Measurements from ENCODE around the gene TRAF1.

The TRAF1 gene

DNA sequence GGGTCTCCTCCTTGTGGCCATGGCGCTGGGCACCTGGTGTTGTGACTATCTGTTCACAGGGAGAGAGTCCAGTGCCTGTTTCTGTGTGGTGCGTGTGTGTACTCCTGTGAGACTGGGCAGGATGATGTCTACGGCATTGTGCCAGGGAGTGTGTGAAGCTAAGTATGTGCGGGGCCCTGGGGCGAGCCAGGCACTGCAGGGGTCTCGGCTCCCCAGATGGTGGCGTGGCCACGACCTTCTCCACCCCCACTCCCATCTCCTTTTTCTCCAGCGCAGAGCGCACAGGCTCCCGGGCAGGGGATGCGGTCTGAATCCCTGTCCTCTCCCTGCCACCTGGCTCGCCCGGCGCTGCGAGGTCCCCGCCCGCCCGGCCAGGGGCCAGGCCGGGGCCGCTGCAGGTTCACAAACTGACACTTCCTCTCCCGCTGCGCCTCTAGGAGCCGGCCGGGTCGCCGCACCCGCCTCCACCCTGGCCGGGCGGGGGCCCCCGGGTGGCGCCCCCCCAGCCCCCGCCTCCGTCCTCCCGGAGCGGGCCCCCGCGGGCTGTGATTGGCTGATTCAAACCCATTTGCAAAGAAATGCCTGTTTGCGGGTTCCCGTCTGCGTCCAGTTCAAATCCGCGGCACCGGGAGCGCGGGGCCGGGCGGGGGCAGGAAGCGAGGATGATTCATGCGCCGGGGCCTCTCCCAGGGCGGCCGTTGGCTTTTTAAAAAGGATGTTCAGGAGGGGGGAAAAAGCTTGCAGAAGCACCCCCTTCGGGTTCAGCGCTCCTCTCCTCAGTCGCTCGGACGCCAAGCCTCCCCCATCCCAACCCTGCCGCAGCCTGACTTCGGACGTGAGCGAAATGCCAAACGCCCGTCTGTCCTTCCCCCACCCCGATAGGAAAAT is 50.4 kb downstream of the TRAF1 start:
- peaks cover 45% of the 10 kb centered on the region for H3K4me1 ChIP-seq (ENCODE audit: control insufficient read depth, low read depth, low read length)
- no peaks in the 10 kb centered on the region for H3K9me3 ChIP-seq (ENCODE audit: control insufficient read depth, low read depth, low read length)
- peak overlapping the region; percentile 78 for H3K4me3 ChIP-seq (ENCODE audit: low read length)
- H3K36me3 ChIP-seq (ENCODE audit: control insufficient read depth, low read depth, low read length): no peaks in the 10 kb centered on the region
- peaks cover 18% of the 10 kb centered on the region for H3K27me3 ChIP-seq (ENCODE audit: control insufficient read depth, insufficient read depth, low read length)
- peak overlapping the region; percentile 66 for H3K9ac ChIP-seq (ENCODE audit: low read length)
- H3K27ac ChIP-seq (ENCODE audit: low read length): no peak overlapping the region

DNA sequence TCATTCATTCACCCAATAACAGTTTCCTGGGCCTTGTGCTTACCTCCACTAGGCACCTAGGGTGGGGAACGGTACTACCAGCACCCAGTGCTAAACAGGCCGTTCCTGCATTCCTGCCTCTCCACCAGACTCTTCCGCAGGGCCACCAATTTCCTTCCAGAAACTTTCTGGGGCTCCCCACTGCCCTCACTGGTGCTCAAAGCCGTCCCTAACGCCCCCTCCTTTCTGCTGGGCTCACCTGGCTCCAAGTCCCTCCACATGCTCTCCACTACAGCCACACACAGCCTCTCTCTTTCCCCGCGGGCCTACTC is 51.0 kb downstream of the TRAF1 start:
- H3K4me3 ChIP-seq (ENCODE audit: low read length): peak overlapping the region; percentile 78
- peaks cover 45% of the 10 kb centered on the region for H3K4me1 ChIP-seq (ENCODE audit: control insufficient read depth, low read depth, low read length)
- peaks cover 18% of the 10 kb centered on the region for H3K27me3 ChIP-seq (ENCODE audit: control insufficient read depth, insufficient read depth, low read length)
- H3K9me3 ChIP-seq (ENCODE audit: control insufficient read depth, low read depth, low read length): no peaks in the 10 kb centered on the region
- no peak overlapping the region for H3K27ac ChIP-seq (ENCODE audit: low read length)
- H3K36me3 ChIP-seq (ENCODE audit: control insufficient read depth, low read depth, low read length): no peaks in the 10 kb centered on the region
- no peak overlapping the region for H3K9ac ChIP-seq (ENCODE audit: low read length)

DNA sequence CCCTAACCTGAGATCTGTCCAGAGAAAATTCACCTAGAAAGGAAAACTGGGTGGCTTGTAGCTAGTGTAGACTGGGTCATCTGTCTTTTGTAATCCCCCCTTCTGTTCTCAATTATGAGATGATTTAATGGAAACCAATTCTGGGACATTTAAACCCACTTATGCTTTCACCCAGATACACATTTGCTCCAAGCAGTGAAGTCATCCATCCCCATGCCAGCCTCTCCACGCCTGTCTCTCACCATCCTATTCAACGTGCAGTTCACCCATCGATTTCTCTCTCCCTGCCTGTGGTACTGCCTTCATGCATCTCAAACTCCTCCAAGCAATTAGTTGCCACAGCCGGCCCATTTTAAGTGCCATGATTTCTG is 51.4 kb downstream of the TRAF1 start:
- Histone ChIP-seq H3K27ac (ENCODE audit: low read length) (no peak overlapping the region), H3K4me3 (ENCODE audit: low read length) (no peak overlapping the region), H3K9ac (ENCODE audit: low read length) (no peak overlapping the region), H3K36me3 (ENCODE audit: control insufficient read depth, low read depth, low read length) (no peaks in the 10 kb centered on the region), H3K27me3 (ENCODE audit: control insufficient read depth, insufficient read depth, low read length) (peaks cover 18% of the 10 kb centered on the region), H3K4me1 (ENCODE audit: control insufficient read depth, low read depth, low read length) (peaks cover 45% of the 10 kb centered on the region), H3K9me3 (ENCODE audit: control insufficient read depth, low read depth, low read length) (no peaks in the 10 kb centered on the region)

DNA sequence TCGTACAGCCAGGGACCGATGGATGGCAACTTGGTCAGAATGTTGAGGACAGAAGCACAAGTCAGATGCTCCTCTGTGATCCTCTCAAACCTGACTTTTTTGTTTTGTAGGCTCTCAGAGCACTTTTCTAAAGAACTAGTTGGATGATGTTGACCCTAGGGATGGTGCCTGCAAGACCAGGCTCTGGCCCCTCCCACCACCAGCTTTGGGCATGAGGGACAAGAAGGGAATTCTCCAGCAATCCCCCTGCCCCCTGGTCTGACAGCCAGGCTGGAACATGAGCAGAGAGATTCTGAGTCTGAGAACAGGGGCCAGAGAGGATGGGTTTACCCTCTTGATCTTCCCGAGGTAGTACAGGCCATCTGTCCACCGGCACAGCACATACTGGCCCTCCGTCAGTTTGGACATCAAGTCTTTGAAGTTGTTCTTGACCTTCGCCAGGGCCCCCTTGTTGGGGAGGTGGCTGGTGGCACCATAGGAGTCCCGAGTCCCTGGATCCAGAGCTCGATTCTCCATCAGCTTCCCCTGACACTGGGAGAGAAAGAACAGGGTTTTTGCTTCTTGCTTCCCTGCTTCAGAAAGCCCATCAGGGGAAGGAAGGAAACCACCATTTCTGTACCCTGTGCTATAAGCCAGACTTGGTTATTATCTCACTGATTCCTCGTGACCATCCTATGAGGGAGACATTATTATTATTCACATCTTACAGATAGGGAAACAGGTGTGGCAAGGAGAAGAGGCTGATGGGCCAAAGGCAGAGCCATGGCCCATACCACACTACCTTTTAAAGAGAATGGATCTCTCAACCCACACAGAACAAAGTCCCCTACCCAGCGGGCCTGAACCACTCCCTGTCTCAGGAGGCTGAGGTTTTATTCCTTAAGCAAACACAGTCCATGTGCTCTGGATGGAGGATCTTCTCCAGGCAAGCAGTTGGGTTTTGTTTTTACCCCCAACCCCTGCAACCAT is 52.1 kb downstream of the TRAF1 start:
- Histone ChIP-seq H3K4me1 (ENCODE audit: control insufficient read depth, low read depth, low read length) (peaks cover 45% of the 10 kb centered on the region), H3K27ac (ENCODE audit: low read length) (peak overlapping the region; percentile 28), H3K36me3 (ENCODE audit: control insufficient read depth, low read depth, low read length) (no peaks in the 10 kb centered on the region), H3K27me3 (ENCODE audit: control insufficient read depth, insufficient read depth, low read length) (peaks cover 18% of the 10 kb centered on the region), H3K9ac (ENCODE audit: low read length) (no peak overlapping the region), H3K4me3 (ENCODE audit: low read length) (peak overlapping the region; percentile 33), H3K9me3 (ENCODE audit: control insufficient read depth, low read depth, low read length) (no peaks in the 10 kb centered on the region)

DNA sequence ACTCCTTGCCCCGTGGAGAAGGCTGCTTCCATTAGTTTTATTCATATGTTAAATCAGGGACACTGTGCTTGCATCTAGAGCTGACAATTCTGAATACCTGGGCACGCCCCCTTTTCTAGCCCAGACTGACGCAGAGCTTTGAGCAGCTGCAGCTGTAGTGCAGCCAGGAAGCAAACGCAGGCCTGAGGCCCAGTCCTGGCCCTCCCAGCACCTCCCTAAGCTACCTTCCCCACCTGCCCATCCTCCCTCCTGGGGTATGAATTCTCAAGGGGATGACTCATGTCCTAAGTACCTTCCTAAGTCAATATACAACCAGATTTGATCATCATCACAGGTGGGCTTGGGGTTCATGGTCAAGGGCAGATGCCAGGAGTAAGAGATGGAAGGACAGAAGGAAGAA is 53.1 kb downstream of the TRAF1 start:
- H3K4me3 ChIP-seq (ENCODE audit: low read length): peak overlapping the region; percentile 33
- no peaks in the 10 kb centered on the region for H3K9me3 ChIP-seq (ENCODE audit: control insufficient read depth, low read depth, low read length)
- no peak overlapping the region for H3K9ac ChIP-seq (ENCODE audit: low read length)
- H3K27me3 ChIP-seq (ENCODE audit: control insufficient read depth, insufficient read depth, low read length): peaks cover 18% of the 10 kb centered on the region
- H3K4me1 ChIP-seq (ENCODE audit: control insufficient read depth, low read depth, low read length): peaks cover 41% of the 10 kb centered on the region
- no peaks in the 10 kb centered on the region for H3K36me3 ChIP-seq (ENCODE audit: control insufficient read depth, low read depth, low read length)
- H3K27ac ChIP-seq (ENCODE audit: low read length): peak overlapping the region; percentile 52

DNA sequence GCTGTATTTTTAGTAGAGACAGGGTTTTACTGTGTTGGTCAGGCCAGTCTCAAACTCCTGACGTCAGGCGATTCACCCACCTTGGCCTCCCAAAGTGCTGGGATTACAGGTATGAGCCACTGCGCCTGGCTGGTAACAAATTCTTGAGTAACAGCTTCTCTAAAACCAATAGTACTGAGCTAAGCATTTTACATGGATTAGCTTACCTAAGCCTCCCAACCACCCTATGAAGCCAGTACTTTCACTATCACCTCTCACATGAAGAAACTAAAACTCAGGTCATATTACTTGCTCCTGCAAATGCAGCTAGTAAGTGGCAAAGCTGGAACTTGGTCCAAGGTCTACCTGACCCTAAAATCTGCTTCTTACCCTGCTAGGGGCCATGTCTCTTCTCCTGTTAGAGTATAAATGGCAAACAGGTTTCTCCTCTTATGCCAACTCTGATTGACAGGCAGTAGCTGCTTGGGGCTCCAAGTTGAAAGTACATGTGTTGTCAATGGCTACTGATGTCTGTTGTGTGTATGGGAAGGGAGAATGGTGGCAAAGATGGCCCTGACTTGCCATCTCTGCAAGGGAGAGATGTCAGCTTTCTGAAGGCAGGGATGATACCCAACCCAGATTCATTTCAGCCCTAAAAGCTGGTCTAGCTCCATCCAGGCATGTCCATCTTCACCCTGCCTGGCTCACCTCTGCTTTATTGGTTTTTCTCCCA is 53.6 kb downstream of the TRAF1 start:
- Histone ChIP-seq H3K4me1 (ENCODE audit: control insufficient read depth, low read depth, low read length) (peaks cover 41% of the 10 kb centered on the region), H3K27me3 (ENCODE audit: control insufficient read depth, insufficient read depth, low read length) (peaks cover 15% of the 10 kb centered on the region)

DNA sequence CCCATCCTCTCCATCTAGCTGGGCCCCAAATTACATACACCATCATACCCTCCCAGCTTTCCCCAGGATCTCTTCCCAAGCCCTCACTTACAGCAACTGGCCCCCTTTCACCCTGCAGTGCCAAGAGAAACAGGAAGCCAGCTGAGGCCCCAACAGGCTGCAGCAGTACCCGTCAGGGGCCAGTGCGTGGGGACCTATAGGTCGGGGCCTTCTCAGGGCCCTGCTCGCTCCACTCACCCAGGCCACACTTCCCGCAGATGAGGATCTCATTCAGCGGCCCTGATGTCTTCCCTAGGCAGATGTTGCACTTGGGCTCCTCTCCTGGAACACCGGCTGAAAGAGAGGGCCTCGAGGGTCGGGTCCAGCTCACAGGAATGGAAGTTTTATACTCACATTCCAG is 56.4 kb downstream of the TRAF1 start:
- no peak overlapping the region for H3K27ac ChIP-seq (ENCODE audit: low read length)
- H3K4me1 ChIP-seq (ENCODE audit: control insufficient read depth, low read depth, low read length): peaks cover 36% of the 10 kb centered on the region
- H3K9me3 ChIP-seq (ENCODE audit: control insufficient read depth, low read depth, low read length): no peaks in the 10 kb centered on the region
- H3K27me3 ChIP-seq (ENCODE audit: control insufficient read depth, insufficient read depth, low read length): peaks cover 7% of the 10 kb centered on the region
- no peaks in the 10 kb centered on the region for H3K36me3 ChIP-seq (ENCODE audit: control insufficient read depth, low read depth, low read length)
- no peak overlapping the region for H3K4me3 ChIP-seq (ENCODE audit: low read length)
- H3K9ac ChIP-seq (ENCODE audit: low read length): no peak overlapping the region

More for the DNA sequence above, 53.6 kb downstream of the TRAF1 start:
- Histone ChIP-seq H3K27ac (ENCODE audit: low read length) (peak overlapping the region; percentile 52), H3K4me3 (ENCODE audit: low read length) (peak overlapping the region; percentile 4), H3K9me3 (ENCODE audit: control insufficient read depth, low read depth, low read length) (no peaks in the 10 kb centered on the region), H3K9ac (ENCODE audit: low read length) (no peak overlapping the region), H3K36me3 (ENCODE audit: control insufficient read depth, low read depth, low read length) (no peaks in the 10 kb centered on the region)

DNA sequence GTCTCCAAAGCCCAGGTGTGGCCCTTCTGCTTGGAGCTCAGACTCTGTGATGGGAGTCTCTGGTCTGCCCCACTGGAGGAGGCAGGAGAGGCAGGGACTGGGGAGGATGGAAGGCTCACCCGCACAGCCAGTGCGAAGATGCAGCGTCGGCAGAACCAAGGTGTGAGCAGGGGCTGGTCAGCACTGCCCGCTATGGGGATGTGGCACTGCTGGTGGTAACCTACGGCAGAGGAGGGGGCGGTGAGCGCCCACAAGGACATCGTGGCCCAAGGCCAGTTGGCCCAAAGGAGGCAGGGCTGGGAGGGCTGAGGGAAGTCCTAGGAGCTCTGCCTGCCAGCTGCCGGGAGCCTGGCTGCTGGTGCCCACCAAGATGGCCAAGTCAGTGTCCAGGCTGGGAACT is 56.9 kb downstream of the TRAF1 start:
- Histone ChIP-seq H3K9me3 (ENCODE audit: control insufficient read depth, low read depth, low read length) (no peaks in the 10 kb centered on the region), H3K9ac (ENCODE audit: low read length) (no peak overlapping the region), H3K4me3 (ENCODE audit: low read length) (no peak overlapping the region), H3K27me3 (ENCODE audit: control insufficient read depth, insufficient read depth, low read length) (peaks cover 2% of the 10 kb centered on the region), H3K36me3 (ENCODE audit: control insufficient read depth, low read depth, low read length) (no peaks in the 10 kb centered on the region), H3K27ac (ENCODE audit: low read length) (no peak overlapping the region), H3K4me1 (ENCODE audit: control insufficient read depth, low read depth, low read length) (peaks cover 31% of the 10 kb centered on the region)

DNA sequence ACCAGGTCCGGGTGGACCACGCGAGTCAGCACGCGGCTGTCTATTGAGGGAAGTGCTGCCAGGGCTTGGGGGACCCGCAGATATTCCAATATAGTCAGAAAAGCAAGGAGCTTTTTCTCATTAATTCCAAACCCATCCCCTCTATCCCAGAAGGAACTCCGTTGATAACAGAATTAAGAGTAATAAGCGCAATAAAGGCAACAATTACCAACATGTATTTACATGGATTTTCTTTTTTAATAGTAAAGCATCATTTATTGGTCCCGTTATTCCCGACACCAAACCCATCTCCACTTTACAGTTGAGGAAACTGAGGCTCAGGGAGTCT is 57.3 kb downstream of the TRAF1 start:
- Histone ChIP-seq H3K36me3 (ENCODE audit: control insufficient read depth, low read depth, low read length) (no peaks in the 10 kb centered on the region), H3K4me1 (ENCODE audit: control insufficient read depth, low read depth, low read length) (peaks cover 27% of the 10 kb centered on the region), H3K27me3 (ENCODE audit: control insufficient read depth, insufficient read depth, low read length) (no peaks in the 10 kb centered on the region), H3K4me3 (ENCODE audit: low read length) (peak overlapping the region; percentile 59), H3K27ac (ENCODE audit: low read length) (no peak overlapping the region), H3K9me3 (ENCODE audit: control insufficient read depth, low read depth, low read length) (no peaks in the 10 kb centered on the region), H3K9ac (ENCODE audit: low read length) (no peak overlapping the region)

DNA sequence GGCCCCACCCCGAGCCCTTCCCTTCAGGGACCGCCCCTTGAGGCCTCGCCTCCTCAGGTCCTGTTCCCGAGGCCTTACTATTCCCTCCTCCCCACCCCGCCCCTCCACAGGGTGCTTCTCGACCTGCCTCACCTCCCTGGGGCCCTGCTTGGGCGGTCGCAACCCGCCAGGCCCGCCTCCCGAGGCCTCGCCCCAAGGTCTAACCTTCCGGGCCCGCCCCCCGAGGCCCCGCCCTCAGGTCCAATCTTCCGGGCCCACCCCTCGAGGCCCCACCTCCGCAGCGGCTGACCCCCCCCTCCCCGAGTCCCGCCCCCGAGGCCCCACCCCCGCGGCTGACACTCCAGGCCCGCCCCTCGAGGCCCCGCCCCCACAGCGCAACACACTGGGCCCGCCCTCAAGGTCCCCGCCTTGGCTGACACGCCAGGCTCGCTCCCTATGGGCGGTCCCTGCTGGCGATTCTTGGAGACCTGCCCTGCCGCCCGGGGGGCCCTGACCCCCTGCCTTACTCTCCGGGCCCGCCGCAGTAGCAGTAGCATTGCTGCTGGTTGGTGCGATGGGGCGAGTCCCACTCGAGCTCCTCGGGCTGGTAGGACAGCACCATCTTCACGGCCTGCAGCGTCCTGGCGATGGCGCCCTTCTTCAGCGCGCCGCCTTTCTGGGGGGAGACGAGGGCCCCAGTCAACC is 57.8 kb downstream of the TRAF1 start:
- Histone ChIP-seq H3K9ac (ENCODE audit: low read length) (no peak overlapping the region), H3K4me1 (ENCODE audit: control insufficient read depth, low read depth, low read length) (peaks cover 22% of the 10 kb centered on the region), H3K27ac (ENCODE audit: low read length) (no peak overlapping the region), H3K27me3 (ENCODE audit: control insufficient read depth, insufficient read depth, low read length) (no peaks in the 10 kb centered on the region), H3K36me3 (ENCODE audit: control insufficient read depth, low read depth, low read length) (no peaks in the 10 kb centered on the region), H3K4me3 (ENCODE audit: low read length) (peak overlapping the region; percentile 59), H3K9me3 (ENCODE audit: control insufficient read depth, low read depth, low read length) (no peaks in the 10 kb centered on the region)

DNA sequence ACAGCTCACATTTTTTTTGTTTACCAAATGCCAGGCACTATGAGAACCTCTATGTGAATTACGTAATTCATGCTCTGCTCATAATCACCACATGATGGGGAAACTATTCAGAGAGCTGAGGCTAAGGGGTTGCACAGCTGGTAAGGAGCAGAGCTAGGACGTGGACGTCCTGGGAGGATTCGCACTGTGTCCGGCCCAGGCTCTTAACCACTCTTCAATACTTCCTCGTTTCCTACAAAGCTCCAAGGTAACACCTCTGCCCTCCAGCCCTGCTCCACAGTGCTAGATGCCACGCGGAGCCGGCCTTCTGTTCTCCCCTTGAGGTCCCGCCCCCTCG is 58.3 kb downstream of the TRAF1 start:
- Histone ChIP-seq H3K4me1 (ENCODE audit: control insufficient read depth, low read depth, low read length) (peaks cover 17% of the 10 kb centered on the region), H3K27ac (ENCODE audit: low read length) (no peak overlapping the region), H3K4me3 (ENCODE audit: low read length) (peak overlapping the region; percentile 43), H3K9me3 (ENCODE audit: control insufficient read depth, low read depth, low read length) (no peaks in the 10 kb centered on the region), H3K9ac (ENCODE audit: low read length) (no peak overlapping the region), H3K36me3 (ENCODE audit: control insufficient read depth, low read depth, low read length) (no peaks in the 10 kb centered on the region), H3K27me3 (ENCODE audit: control insufficient read depth, insufficient read depth, low read length) (no peaks in the 10 kb centered on the region)

All from iPS-18a (cell line).